UCSD-AML1 (cell line): ENCODE measurements around the gene MAMDC2.

Experiments
- DNase-seq: peaks from one replicate; lab custom pipeline; 2025; ENCODE audit not compliant: unreplicated experiment; lab: John Stamatoyannopoulos, UW

The MAMDC2 gene

GRCh38 chr9:70043689-70044489 lies at the start of gene MAMDC2:
TSS of gene MAMDC2 (plus strand) at chr9:70043848. CDS start at chr9:70044198, 350 bp downstream.
- DNase-seq, result no peak

DNA sequence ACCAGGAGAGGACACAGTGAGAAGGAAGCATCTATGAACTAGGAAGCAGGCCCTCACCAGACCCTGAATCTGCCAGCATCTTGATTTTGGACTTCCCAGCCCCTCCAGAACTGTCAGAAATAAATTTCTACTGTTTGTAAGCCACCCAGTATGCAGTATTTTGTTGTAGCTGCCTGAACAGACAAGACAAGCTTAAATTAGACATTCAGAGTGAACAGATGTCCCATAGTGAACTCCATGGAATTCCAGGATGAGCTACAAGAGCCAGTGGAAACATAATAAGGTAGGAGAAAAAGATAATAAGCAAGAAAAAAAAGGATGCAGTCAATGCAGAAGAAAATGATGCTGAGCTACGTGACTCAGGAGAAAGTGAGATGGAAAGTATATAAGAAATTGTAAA lies 47.8 kb upstream of the MAMDC2 start:
- DNase-seq, result no peak

GRCh38 chr9:69996967-69997366 lies 46.7 kb upstream of the MAMDC2 start:
- DNase-seq, result no peak

- DNase-seq, result no peak
These were observed 46.1 kb upstream of the MAMDC2 start for GRCh38 chr9:69997524-69997923.

GRCh38 chr9:69999315-69999714 lies 44.3 kb upstream of the MAMDC2 start:
- no peak for DNase-seq

DNA sequence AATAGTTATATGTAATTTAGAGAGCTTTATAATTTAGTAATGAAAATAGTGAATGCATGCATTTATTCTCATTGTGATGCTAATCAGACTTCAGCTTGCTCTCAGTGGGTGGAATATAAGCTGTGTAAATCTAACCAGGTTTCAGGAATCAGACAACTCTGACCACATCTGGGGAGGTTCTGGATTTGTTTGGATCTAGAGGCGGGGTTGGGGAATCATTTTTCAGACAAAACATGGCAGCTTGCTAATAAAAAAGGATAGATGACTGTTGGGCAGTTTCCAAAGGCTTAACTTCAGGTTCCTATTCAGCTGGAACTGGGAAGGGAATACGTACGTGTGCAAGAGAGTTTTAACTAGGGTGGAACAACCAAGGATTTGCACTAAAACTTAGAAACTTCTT lies 43.2 kb upstream of the MAMDC2 start:
- DNase-seq, result no peak

- no peak for DNase-seq
These were observed 39.5 kb upstream of the MAMDC2 start for GRCh38 chr9:70003901-70004714.

DNA sequence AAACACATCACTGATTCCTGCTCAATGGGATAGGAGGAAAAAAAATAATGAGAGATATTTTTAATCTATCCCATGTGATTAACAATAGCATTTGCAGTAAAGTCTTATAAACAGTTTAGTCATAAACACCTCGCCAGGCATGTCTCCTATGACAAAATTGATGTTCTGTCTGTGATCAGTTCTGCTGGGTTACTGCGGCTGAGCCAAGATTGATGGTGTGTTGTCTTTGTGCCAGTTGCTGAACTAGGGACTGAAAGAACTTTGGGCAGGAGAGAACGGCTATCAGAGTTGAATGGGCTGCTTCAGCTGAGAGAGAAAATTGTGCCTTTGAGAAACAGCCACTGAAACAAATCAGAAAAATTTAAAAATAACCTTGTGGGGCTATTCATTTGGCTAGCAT lies 37.3 kb upstream of the MAMDC2 start:
- no peak for DNase-seq

- DNase-seq, result no peak
These were observed 35.8 kb upstream of the MAMDC2 start for GRCh38 chr9:70007831-70008230.

DNA sequence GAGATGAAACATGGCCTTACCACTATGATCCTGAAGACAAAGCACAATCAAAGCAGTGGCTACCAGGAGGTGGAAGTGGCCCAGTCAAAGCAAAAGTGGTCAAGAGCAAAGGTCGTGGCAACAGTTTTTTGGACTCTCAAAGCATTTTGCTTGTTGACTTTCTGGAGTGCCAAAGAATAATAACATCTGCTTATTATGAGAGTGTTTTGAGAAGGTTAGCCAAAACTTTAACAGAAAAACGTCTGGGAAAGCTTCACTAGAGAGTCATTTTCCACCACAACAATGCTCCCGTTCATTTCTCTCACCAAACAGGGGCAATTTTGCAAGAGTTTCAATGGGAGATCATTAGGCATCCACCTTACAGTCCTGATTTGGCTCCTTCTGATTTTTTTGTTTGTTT lies 33.6 kb upstream of the MAMDC2 start:
- no peak for DNase-seq

GRCh38 chr9:70011366-70011765 lies 32.3 kb upstream of the MAMDC2 start:
- DNase-seq, result no peak

- no peak for DNase-seq
These were observed 31.1 kb upstream of the MAMDC2 start for GRCh38 chr9:70012569-70012968.

DNA sequence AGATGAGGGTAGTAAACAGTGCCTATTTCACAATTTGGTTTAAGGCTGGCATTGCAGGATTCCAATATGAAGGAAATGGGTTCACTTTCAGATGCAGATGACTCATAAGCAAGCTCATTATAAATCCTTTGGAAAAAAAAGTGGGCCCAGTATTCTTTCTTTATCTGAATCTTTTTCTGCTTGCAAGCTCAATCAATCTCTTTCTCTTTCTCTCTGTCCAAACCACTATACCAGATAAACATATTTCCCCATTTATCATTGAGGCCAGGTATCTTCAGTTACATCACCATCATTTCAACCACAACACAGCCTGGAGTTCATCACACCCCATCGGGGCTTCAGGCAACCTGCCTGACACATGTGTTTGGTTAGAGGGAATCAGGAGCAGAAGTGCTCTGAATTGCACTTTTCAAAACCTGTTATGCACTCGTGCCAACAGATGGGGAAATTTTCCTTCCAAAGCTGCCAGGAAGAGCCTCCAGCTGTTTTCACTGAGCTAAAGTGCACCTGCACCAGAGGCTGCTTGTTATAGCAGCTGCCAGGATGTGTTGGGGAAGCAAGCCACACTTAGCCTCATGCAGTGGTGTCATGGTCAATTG lies 30.0 kb upstream of the MAMDC2 start:
- no peak for DNase-seq

DNA sequence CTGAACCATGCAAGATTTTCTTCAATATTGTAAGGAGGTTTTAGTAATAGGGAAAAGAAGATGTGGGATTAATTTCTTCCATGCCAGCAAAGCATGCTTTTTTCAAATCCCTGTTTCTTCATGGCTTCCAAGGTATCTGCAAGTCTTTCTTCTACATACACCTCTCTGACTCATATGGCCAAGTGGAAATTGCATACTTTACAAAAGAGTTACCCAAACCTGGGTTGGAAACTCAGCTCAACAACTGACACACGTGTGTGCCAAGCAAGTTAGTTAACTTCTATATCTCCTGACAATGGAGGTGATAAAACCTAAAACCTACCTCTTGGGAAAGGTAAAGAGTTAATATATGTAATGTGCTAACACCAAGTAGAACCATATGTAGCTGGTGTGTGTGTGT lies 28.5 kb upstream of the MAMDC2 start:
- no peak for DNase-seq

- no peak for DNase-seq
These were observed 23.4 kb upstream of the MAMDC2 start for GRCh38 chr9:70020217-70020616.

DNA sequence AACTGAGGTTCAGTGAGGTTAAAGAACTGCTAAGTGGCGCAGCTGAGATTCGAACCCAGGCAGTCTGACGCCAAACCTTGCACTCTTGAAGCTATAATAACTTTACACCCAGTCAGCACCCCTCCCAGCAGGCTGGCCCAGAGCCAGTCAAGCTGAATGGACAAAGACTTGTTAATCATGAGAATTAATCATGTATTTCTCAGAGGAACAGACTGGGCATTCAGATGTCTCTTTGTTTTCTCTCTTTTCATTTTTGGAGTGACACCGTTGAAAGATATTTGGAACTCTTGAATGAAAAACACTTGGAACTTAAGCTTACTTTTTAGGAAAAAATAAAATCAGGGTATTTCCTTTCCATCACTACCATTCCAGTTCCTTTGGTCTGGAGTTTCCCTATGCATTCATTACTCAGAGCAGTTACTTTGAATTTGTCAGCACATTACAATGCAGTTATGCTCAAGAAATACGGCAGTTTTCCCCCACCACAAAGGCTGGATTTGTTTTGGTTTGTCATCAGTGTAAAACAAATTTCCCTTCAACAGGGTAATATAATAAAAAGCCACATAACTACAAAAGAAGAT lies 22.6 kb upstream of the MAMDC2 start:
- DNase-seq, result no peak

DNA sequence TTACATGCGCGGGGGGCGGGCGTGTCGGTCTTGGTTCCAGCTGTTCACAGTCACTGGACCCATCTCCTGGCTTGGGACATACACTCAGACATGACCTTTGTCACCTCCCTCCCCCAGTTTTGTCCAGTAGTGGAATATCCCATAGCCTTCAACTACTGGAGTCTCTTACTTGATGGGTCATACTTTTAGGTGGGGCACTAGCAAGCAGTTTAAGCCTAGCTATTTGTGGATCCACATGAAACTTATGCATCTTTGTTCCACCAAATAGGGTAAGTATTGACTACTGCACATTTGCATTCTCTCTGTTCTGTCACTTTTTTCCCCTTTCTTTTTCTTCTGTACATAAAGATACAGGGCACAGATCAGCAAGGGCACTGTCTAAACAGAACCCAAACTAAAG lies 15.4 kb upstream of the MAMDC2 start:
- no peak for DNase-seq

DNA sequence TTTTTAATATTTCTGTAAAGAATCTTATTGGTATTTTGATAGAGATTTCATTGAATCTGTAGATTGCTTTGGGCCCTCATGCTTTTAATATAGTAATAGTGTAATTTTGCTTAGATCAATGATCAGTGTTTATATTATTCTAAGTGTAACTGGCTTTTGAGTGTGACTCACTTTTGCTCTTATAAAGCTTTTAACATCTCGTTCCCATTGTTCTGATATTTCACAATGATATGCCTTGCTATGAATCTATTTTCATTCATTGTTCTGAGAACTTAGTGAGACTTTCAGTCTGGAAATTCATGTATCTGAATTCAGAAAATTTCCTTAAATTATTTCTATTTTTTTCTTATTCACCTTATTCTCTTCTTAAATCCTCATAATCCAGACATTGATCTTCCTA lies 13.5 kb upstream of the MAMDC2 start:
- no peak for DNase-seq

DNA sequence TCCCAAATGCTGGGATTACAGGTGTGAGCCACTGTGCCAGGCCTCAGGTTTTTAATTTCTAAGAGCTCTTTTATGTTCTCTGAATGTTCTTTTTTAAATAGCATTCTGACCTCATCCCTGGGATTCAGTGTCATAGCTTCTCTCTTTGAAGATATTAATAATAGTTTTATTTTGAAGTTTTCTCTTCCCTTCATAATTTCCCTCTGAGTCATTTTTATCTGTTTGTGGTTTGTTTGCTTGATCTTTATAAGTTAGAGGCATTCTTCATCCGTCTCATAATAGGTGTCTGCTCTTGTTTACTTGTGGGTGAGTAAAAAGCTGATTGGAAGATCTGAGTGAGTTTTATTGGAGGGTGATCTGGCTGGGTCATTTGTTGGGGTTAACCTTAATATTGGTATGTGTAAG lies 12.5 kb upstream of the MAMDC2 start:
- DNase-seq, result no peak

GRCh38 chr9:70034271-70034711 lies 9.4 kb upstream of the MAMDC2 start:
- no peak for DNase-seq

DNA sequence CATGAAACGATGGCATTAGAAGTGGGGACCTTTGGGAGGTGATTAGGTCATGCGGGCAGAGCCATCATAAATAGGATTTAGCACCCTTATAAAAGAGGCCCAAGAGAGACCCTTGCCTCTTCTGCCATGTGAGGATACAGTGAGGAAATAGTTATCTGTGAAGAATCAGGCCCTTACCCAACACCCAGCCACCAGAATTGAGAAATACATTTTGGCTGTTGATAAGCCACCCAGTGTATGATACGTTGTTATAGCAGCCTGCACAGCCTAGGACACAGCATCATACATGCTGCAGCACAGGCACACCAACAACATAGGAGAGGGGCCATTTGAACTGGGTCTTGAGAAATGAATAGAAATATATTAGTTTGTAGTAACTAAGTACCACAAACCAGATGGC lies 8.0 kb upstream of the MAMDC2 start:
- no peak for DNase-seq

DNA sequence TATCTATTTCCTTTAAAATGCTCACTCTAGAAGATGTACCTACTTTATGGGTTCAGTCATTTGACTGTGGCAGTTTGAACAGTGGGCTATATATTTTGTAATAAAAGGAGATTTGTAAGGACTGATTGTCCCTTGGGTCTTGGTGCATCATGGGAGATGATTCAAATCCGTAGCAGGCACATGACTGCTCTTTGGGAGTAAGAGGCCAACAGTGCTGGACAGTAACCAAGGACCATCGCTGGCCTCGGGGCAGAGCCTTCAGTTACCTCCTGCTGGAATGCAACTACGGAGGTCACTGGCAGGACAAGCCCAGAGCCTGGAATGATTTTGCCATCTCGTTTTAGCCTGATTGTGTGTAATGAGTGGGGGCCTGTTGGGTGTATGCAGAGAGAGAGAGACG lies 7.0 kb upstream of the MAMDC2 start:
- no peak for DNase-seq
